Measurements from ENCODE around the gene ADIPOQ.

DNA sequence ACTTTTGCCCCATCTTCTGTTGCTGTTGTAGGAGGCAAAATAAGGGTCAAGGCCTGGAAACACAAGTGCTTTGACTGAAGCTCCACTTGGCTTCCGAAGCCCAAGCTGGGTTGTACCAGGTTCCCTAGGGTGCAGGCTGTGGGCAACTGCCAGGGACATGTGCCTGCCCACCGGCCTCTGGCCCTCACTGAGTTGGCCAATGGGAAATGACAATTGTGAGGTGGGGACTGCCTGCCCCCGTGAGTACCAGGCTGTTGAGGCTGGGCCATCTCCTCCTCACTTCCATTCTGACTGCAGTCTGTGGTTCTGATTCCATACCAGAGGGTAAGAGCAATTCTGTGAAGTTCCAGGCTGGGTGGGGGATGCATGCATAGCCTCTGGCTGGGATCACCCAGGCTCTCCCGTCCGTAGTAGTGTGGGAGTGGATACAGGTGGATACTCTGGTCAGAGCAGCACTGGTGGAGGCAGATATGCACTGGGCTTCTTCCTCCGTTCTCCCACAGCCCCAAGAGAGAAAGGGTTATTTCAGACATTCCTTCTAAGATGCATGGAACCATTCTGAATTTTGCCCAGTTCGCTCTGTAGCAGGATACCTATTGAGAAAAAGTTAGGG is at the start of gene ADIPOQ:
- TF ChIP-seq CBFB (CRISPR knock-in tag; IDR thresholded peaks at IDR 0.05) = no peak
- no peak for TF ChIP-seq ZKSCAN1 (IDR thresholded peaks at IDR 0.05; ENCODE audit: low read length)
- TF ChIP-seq ZBTB20 (CRISPR knock-in tag; IDR thresholded peaks at IDR 0.05; ENCODE audit: borderline replicate concordance, low read depth) = no peak
- no peak for TF ChIP-seq ZNF235 (CRISPR knock-in tag; IDR thresholded peaks at IDR 0.05; ENCODE audit: borderline replicate concordance)
- TF ChIP-seq ZNF749 (CRISPR knock-in tag; IDR thresholded peaks at IDR 0.05; ENCODE audit: borderline replicate concordance) = no peak
- no peak for TF ChIP-seq SP140L (CRISPR knock-in tag; IDR thresholded peaks at IDR 0.05; ENCODE audit: borderline replicate concordance)
